NCI-H345 treated with DMSO at 0.1 percent for 48 hours (cell line): Measurements from ENCODE around the gene TSPO.

Experiments
- DNase-seq: peaks from one replicate; lab custom pipeline; 2025; ENCODE audit not compliant: unreplicated experiment; lab: John Stamatoyannopoulos, UW

The TSPO gene

GRCh38 chr22:43199541-43199940 is 48.2 kb downstream of the TSPO start:
- no peak for DNase-seq

- no peak for DNase-seq
Measured at GRCh38 chr22:43200031-43200430, 48.7 kb downstream of the TSPO start.

- no peak for DNase-seq
Measured at GRCh38 chr22:43200555-43200954, 49.2 kb downstream of the TSPO start.

- DNase-seq = no peak
Measured at GRCh38 chr22:43201486-43202219, 50.3 kb downstream of the TSPO start.

GRCh38 chr22:43202326-43202725 is 51.0 kb downstream of the TSPO start:
- no peak for DNase-seq

- DNase-seq = no peak
Measured at GRCh38 chr22:43202756-43203410, 51.5 kb downstream of the TSPO start.

GRCh38 chr22:43203471-43203981 is 52.2 kb downstream of the TSPO start:
- DNase-seq = no peak

GRCh38 chr22:43205261-43205691 is 53.9 kb downstream of the TSPO start:
- no peak for DNase-seq

GRCh38 chr22:43205748-43206508 is 54.6 kb downstream of the TSPO start:
- no peak for DNase-seq

- DNase-seq = no peak
Measured at GRCh38 chr22:43206509-43207161, 55.3 kb downstream of the TSPO start.

- DNase-seq = no peak
Measured at GRCh38 chr22:43207386-43207785, 56.0 kb downstream of the TSPO start.

- DNase-seq = no peak
Measured at GRCh38 chr22:43207849-43208702, 56.7 kb downstream of the TSPO start.

GRCh38 chr22:43208703-43209522 is 57.6 kb downstream of the TSPO start:
- no peak for DNase-seq

GRCh38 chr22:43209523-43209890 is 58.1 kb downstream of the TSPO start:
- DNase-seq = no peak

- no peak for DNase-seq
Measured at GRCh38 chr22:43209971-43210370, 58.6 kb downstream of the TSPO start.

- no peak for DNase-seq
Measured at GRCh38 chr22:43210631-43211515, 59.5 kb downstream of the TSPO start.

GRCh38 chr22:43211941-43212433 is 60.6 kb downstream of the TSPO start:
- no peak for DNase-seq

GRCh38 chr22:43212434-43212952 is 61.1 kb downstream of the TSPO start:
- no peak for DNase-seq
